ENCODE measurements around the gene STK32A.

The STK32A gene

DNA sequence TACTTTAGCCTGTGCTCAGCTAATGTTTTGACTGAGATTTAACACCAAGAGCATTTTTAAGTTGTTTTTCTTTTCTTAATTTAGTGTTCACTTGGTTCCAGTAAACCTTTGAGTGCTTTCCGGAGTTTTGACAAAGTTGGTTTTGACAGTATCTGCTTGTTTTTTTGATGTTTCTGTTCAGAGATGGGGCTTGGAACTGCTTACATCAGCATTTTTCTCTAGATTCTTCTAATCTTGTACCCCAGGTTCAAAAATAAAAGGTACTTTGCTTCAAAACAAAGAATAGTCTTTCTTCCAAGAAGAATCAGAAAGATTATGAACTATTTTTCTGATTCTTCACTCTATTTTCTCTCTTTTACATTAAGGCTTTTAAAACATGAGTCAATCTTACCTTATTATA, 142.9 kb downstream of the STK32A start:
- no peaks in the 10 kb centered on the region for H3K27me3 Mint-ChIP-seq (ENCODE audit: low read depth)
- peaks cover 16% of the 10 kb centered on the region for H3K9me3 Mint-ChIP-seq
- H3K4me3 Mint-ChIP-seq = no peak overlapping the region
- H3K36me3 Mint-ChIP-seq (ENCODE audit: low read depth) = peaks cover 27% of the 10 kb centered on the region
- TF ChIP-seq, protein P1, sequence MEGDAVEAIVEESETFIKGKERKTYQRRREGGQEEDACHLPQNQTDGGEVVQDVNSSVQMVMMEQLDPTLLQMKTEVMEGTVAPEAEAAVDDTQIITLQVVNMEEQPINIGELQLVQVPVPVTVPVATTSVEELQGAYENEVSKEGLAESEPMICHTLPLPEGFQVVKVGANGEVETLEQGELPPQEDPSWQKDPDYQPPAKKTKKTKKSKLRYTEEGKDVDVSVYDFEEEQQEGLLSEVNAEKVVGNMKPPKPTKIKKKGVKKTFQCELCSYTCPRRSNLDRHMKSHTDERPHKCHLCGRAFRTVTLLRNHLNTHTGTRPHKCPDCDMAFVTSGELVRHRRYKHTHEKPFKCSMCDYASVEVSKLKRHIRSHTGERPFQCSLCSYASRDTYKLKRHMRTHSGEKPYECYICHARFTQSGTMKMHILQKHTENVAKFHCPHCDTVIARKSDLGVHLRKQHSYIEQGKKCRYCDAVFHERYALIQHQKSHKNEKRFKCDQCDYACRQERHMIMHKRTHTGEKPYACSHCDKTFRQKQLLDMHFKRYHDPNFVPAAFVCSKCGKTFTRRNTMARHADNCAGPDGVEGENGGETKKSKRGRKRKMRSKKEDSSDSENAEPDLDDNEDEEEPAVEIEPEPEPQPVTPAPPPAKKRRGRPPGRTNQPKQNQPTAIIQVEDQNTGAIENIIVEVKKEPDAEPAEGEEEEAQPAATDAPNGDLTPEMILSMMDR (IDR thresholded peaks at IDR 0.05; ENCODE audit: unreplicated experiment in 3 of 3) = no peak
- H3K27ac Mint-ChIP-seq = no peak overlapping the region
- no peaks in the 10 kb centered on the region for H3K4me1 Mint-ChIP-seq

DNA sequence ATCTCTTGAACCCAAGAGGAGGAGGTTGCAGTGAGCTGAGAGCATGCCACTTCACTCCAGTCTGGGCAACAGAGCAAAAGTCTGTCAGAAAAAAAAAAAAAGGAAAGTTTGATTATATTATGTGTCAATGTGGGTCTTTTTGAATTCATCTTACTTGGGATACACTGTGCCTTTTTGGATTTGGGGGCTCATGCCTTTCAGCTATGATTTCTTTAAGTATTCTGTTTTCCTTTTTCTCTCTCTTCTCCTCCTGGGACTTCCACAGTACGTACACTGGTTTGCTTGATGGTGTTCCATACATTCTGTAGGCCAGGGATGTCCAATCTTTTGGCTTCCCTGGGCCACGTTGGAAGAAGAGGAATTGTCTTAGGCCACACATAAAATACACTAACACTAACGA, 146.7 kb downstream of the STK32A start:
- peaks cover 16% of the 10 kb centered on the region for H3K9me3 Mint-ChIP-seq
- H3K36me3 Mint-ChIP-seq (ENCODE audit: low read depth) = peaks cover 27% of the 10 kb centered on the region
- no peak overlapping the region for H3K4me3 Mint-ChIP-seq
- no peaks in the 10 kb centered on the region for H3K4me1 Mint-ChIP-seq
- no peaks in the 10 kb centered on the region for H3K27me3 Mint-ChIP-seq (ENCODE audit: low read depth)
- no peak overlapping the region for H3K27ac Mint-ChIP-seq
- TF ChIP-seq, protein P1 (IDR thresholded peaks at IDR 0.05; ENCODE audit: unreplicated experiment in 3 of 3) = no peak

DNA sequence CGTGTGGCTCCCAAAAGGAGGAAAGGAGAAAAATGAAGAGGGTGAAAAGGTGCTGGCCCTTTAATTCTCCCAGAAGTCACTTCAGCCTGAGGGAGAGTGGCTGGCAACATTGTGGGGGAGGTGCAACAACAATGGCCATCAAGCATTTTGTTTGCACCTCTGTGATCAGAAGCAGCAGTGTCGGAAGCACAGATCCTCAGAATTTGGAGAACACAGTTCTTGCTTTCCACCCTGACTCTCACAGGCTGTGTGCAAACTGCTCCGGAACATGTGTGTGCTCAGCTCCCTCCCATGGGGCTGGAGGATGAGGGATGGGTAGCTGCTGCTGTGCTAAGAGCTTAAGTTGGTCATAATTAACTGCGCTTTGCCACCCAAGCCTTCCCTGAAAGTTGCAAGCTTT, 147.9 kb downstream of the STK32A start:
- peaks cover 16% of the 10 kb centered on the region for H3K9me3 Mint-ChIP-seq
- H3K27me3 Mint-ChIP-seq (ENCODE audit: low read depth) = peaks cover under 1% of the 10 kb centered on the region
- H3K4me3 Mint-ChIP-seq = peak overlapping the region in 1 of 3 experiments; percentile 23
- TF ChIP-seq, protein P1 (IDR thresholded peaks at IDR 0.05; ENCODE audit: unreplicated experiment in 3 of 3) = no peak
- H3K4me1 Mint-ChIP-seq = no peaks in the 10 kb centered on the region
- peak overlapping the region in 1 of 3 experiments; percentile 51 for H3K27ac Mint-ChIP-seq
- H3K36me3 Mint-ChIP-seq (ENCODE audit: low read depth) = peaks cover 21% of the 10 kb centered on the region

DNA sequence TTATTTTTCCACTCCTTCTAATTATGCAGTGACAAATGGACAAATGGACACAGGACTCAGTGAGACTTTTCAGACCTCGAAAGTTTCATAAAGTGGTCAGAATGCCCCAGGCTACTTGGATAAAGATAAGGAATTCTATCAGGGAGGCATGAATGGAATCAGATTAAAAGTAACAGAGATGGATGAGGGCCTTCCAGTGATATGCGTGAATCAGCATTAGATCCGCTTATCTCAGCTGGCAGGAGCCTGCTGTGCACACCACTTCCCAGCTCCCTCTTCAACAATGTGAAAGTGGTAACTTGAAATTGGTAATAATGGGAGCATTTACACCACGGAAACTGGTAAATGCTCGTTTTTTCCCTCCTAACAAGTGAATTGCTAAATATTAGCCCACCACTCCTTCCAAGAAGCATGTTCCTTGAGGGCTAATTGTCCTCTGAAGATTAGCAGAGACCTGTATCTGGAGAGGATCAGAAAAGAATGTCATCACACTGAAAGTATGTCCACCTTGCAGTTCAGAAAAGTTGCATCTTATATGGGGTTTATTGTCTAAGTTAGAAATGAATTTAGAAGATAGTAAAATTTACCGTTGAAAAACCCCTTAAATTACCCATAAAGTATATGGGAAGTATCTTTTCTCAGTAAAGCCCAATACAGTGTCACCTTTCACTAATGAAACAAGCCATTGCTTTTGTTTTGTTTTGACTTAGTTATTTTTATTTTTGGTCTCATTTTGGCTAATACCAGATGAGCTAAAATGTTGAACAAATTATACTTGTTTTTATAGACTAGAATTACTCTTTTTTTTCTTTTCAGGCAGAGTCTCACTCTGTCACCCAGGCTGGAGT, 149.7 kb downstream of the STK32A start:
- Mint-ChIP-seq H3K4me1 (no peaks in the 10 kb centered on the region), H3K27me3 (ENCODE audit: low read depth) (peaks cover 4% of the 10 kb centered on the region), H3K36me3 (ENCODE audit: low read depth) (peaks cover 11% of the 10 kb centered on the region), H3K9me3 (peaks cover 5% of the 10 kb centered on the region), H3K4me3 (no peak overlapping the region), H3K27ac (no peak overlapping the region)
- TF ChIP-seq, protein P1 (IDR thresholded peaks at IDR 0.05; ENCODE audit: unreplicated experiment in 3 of 3) = no peak

DNA sequence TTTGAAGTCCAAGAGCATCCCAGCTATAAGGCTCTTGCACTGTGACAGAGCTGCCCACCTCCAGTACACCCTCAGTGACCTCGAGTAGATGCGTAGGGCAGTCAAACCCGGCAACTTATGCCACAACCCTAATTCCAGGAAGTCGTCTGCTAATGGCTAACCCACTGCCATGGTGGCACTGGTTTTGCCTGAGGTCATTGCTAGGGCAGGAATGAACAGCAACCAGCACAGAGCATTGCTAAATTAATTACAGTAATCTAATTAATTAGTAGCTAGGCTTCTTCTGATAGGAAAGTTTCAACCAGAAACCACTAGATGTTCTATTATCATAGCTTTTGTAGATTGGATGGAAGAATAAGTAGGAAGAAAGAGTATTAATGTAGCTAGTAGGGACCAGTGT, 152.3 kb downstream of the STK32A start:
- Mint-ChIP-seq H3K4me3 (no peak overlapping the region), H3K4me1 (no peaks in the 10 kb centered on the region), H3K36me3 (ENCODE audit: low read depth) (peaks cover 2% of the 10 kb centered on the region), H3K27me3 (ENCODE audit: low read depth) (peaks cover 4% of the 10 kb centered on the region), H3K9me3 (no peaks in the 10 kb centered on the region), H3K27ac (no peak overlapping the region)
- TF ChIP-seq, protein P1 (IDR thresholded peaks at IDR 0.05; ENCODE audit: unreplicated experiment in 3 of 3) = no peak
